COLO829 (cell line): ENCODE data around the gene TARDBP.
"Not testable (repeated sequence)": the region's sequence is repeated elsewhere in the genome, so short reads cannot be mapped to it uniquely, and the experiment has no call there.

Source experiments
- DNase-seq: peaks from one replicate; pipeline ENCODE4 v3.0.0; 2012; ENCODE audit warnings: low spot score

Gene TARDBP

DNA sequence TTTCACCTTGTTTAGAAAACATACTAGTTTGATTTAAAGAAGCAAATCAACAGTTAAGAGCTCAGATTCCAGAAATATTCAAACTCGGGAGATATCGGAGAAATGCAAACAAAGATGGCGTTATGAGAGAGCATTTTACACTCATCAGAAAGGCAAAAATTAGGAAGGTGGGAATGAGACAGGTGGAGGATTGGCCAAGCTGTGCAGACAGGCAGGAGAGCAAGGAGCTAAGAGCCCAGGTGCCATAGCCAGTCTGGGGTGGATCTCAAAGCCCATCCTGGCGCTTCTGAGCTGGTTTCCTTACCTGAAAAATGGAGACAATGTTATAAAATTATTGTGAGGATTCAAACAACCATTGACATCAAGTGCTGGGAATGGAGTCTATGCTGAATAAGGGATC, 19.6 kb upstream of the TARDBP start:
- no peak for DNase-seq

DNA sequence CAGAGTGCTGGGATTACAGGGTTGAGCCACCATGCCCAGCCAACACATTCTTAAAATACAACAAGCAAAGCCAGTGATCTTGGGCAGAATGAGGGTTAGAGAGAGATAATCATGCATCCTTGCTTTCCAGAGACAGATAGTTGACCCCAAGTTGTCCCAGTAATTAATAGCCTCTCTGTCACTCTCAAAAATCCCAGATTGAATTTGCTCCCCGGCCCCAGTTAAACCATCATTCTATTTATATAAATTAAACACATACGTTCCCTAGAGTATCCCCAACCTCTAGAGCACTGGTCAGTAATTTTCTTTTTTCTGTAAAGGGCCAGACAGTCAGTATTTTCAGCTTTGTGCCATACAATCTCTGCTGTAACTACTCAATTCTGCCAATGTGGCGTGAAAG, 16.4 kb upstream of the TARDBP start:
- no peak for DNase-seq

DNA sequence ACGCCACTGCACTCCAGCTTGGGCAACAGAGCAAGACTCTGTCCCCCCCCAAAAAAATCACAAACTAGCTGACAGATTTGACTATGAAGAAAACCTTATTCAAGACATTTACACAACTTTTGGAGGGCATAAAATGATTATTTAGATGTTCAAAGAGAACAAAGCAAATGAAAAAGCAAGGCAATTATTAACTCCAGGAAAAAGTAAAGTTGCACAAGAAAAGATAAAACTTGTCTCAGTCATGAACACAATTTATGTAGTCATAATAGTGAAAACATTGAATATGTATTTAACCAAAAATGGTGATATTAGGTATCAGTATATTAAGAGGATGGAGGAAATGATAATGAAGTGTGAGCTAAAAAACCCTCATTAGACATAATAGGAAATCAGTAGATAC, 11.9 kb upstream of the TARDBP start:
- no peak for DNase-seq

DNA sequence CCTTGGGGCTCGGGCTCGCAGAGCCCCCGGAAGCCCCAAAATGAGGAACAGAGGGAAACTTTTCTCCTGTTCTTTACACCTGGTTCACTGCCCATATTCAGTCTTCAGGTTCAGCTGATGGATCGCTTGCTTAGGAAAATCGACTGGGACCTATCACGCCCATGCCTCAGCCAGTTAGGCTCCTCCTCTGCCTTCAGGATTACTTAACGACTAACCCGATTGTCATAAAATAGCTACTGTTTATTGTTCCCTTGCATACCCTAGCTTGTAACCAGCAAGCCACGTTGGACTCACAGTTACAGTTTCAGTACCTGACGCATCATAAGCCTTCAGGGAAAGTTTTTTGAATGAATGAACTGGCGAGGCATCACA, 692 bp downstream of the TARDBP start:
- peak; percentile 53 for DNase-seq

DNA sequence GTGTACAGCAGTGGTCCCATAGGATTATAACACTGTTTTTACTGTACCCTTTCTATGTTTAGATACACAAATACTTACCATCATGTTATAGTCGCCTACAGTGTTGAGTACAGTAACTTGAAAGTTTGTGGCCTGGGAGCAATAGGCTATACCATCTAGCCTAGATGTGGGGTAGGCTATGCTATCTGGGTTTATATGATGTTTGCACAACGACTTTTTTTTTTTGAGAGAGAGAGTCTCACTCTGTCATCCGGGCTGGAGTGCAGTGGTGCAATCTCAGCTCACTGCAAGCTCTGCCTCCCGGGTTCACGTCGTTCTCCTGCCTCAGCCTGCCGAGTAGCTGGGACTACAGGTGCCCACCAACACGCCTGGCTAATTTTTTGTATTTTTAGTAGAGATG, 6.9 kb downstream of the TARDBP start:
- not testable (repeated sequence) for DNase-seq

DNA sequence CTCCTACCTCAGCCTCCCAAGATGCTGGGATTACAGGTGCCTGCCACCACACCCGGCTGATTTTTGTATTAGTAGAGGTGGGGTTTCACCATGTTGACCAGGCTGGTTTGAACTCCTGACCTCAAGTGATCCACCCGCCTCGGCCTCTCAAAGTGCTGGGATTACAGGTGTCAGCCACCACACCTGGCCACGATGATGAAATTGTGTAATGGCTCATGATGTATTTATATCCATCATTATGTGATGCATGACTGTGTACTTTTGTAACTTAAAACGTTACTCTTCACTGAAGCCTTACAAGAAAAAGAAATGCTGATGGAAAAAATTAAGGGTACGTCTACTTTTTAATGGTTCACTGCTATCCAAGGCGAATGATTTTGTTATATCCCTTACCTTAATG, 7.5 kb downstream of the TARDBP start:
- DNase-seq = no peak

DNA sequence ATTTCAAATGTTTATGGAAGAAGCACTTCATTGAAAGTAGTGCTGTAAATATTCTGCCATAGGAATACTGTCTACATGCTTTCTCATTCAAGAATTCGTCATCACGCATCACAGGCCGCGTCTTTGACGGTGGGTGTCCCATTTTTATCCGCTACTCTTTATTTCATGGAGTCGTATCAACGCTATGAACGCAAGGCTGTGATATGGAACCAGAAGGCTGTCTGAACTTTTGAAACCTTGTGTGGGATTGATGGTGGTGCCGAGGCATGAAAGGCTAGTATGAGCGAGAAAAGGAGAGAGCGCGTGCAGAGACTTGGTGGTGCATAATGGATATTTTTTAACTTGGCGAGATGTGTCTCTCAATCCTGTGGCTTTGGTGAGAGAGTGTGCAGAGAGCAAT, 10.7 kb downstream of the TARDBP start:
- no peak for DNase-seq

DNA sequence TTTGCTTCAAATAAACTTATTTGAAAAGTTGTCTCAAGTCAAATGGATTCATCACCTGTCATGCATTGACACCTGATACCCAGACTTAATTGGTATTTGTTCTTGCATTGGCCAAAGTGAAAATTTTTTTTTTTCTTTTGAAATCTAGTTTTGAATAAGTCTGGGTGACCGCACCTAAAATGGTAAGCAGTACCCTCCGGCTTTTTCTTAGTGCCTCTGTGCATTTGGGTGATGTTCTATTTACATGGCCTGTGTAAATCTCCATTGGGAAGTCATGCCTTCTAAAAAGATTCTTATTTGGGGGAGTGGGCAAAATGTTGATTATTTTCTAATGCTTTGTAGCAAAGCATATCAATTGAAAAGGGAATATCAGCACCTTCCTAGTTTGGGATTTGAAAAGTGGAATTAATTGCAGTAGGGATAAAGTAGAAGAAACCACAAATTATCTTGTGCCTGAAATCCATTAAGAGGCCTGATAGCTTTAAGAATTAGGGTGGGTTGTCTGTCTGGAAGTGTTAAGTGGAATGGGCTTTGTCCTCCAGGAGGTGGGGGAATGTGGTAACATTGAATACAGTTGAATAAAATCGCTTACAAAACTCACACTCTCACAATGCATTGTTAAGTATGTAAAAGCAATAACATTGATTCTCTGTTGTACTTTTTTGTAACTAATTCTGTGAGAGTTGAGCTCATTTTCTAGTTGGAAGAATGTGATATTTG, 11.9 kb downstream of the TARDBP start:
- DNase-seq = no peak

DNA sequence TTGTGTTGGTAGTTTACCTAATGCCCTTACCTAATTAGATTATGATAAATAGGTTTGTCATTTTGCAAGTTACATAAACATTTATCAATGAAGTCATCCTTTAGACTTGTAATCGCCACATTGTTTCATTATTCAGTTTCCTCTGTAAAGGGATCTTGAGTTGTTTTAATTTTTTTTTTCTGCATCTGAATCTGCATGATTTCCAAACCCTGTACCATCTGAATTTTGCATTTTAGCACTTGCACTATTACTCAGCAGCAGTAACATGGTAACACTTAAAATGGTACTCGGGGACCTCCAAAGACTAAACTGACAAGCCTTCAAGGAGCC, 12.4 kb downstream of the TARDBP start:
- DNase-seq = no peak

DNA sequence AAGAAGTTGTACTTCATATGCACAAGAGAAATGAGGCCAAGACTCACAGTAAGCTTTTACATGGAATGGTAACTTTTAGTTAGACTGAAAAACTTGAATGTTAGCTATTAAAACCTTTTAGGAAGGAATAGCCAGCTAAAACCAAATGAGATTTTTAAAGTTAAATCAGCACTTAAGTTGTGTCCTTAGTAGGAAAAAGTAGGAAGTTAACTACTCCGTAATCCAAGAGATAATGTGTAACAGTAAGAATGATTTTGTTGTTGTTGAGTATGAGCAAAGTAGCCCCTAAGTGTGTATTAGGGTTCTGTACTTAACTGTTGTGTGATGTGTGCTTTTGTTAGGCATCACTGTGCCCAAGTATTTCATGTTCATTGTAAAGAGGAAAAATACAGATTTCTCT, 13.2 kb downstream of the TARDBP start:
- no peak for DNase-seq

DNA sequence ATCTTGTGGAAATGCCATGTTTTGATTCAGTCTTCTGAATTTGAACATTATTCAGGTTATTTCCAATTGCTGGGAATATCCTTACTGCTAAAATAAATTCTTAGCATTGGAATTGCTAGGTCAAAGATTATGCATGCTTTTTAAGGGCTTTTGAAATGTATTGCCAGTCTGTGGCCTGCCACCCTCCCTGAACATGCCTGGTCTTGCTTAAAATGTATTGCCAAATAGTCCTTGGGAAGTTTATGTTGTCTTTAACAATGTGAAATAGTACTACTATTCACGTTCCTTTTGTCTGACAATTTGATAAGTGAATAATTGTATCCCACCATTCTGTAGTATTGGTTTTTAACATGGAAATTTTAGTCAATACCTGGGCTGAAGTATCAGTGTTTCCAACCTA, 13.6 kb downstream of the TARDBP start:
- no peak for DNase-seq

DNA sequence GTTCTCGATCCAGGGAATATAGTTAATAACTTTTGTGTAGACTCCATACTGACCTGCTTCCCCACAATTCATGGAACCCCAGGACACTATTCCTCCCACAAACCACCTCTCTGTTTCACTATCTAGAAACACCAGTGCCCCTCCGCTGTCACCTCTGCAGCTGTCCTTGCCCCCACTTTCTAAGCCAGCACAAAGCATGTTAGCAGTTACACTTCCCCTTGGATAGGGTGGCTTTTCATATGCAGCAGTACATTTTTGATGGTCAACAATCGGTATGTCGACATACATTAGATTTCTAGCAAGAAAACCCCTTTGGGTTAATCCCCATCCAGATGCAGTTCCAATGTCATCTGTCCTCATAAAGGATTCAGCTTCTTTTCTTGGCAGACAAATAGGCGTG, 14.4 kb downstream of the TARDBP start:
- no peak for DNase-seq

DNA sequence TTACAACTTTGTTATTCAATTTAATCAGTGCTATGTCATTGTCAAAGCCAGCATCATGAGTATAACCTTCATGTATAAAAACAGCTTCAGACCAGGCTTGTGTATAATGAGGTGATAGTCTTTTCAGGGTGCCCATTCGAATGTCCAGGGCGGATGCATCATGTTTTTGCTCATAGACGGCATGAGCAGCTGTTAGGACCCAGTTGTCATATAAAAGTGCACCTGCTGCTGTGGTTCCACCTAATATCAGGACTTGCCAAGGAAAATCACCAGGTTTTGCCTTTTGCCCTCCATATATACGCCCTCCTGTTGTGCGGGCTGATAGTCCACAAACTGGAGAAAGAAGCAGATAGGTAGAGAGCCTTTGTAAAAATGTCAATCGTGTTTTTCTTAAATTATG, 14.9 kb downstream of the TARDBP start:
- DNase-seq = no peak

DNA sequence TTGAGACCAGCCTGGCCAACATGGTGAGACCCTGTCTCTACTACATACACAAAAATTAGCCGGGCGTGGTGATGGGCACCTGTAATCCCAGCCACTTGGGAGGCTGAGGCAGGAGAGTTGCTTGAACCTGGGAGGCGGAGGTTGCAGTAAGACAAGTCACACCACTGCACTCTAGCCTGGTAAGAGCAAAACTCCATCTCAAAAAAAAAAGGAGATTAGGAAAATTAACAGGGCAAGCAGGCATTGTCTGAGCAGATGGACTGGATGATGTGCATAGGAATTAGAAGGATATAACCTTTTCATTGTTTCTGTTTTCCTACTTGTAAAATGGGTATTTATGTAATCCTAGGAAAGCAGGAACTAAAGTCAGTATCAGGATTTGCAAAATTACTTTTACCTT, 15.6 kb downstream of the TARDBP start:
- DNase-seq = no peak

DNA sequence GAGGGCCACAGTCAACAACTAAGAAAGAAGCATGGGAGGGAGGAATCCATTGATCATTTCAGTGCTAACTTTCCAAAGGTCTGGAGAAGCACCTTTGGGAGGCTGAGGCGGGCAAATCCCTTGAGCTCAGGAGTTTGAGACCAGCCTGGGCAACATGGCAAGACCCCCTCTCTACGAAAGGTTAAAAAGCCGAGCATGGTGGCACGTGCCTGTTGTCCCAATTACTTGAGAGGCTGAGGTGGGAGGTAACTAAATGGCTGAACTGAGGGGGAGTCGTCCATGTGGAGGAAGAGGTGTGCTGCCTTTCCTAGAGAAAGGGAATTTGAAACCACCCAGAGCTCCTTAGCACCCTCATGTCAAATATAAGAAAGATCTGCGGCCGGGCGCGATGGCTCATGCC, 18.4 kb downstream of the TARDBP start:
- DNase-seq = no peak

DNA sequence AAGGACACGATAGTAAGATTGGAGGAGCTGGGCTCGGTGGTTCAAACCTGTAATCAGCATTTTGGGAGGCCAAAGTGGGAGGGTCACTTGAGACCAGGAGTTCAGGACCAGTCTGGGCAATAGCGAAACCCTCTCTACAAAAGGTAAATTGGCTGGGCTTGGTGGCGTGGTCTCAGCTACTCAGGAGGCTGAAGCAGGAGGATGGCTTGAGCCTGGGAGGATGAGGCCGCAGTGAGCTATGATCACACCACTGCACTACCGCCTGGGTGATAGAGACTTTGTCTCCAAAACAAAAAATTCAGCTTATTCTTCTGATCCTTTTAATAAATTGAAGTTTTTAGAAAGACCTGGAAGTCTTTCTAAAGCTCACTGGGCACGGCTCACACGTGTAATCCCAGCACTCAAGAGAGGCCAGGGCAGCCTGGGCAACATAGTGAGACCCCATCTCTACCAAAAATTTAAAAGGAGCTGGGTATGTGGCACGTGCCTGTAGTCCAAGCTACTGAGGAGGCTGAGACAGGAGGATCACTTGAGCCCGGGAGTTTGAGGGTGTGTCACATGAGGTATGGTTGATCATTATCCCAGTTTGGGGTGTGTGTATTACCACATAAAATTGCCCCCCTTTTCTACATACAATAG, 19.3 kb downstream of the TARDBP start:
- no peak for DNase-seq

DNA sequence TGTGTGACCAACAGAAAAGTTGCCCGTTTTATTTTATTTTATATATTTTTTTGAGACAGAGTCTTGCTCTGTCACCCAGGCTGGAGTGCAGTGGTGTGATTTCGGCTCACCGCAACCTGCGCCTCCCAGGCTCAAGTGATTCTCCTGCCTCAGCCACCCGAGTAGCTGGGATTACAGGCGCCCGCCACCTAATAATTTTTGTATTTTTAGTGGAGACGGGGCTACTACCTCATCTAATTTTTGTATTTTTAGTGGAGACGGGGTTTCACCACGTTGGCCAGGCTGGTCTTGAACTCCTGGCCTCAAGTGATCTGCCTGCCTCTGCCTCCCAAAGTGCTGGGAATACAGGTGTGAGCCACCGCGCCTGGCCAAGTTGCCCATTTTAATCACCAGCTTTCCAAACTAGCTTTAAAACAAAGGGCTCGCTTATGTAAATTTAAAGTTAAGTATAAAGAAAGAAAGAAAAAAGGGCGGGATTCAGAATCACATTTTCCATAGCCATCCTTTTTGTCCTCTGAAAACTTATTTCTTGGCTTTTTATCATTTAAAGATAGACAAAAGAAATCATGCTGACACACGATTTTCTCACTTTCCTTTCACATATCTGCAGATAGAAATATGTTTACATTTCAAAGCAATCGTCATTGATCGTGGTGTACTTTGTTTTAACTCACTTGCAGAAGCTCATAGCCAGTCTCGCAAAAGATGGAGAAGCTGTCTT, 24.7 kb downstream of the TARDBP start:
- DNase-seq = not testable (repeated sequence)

DNA sequence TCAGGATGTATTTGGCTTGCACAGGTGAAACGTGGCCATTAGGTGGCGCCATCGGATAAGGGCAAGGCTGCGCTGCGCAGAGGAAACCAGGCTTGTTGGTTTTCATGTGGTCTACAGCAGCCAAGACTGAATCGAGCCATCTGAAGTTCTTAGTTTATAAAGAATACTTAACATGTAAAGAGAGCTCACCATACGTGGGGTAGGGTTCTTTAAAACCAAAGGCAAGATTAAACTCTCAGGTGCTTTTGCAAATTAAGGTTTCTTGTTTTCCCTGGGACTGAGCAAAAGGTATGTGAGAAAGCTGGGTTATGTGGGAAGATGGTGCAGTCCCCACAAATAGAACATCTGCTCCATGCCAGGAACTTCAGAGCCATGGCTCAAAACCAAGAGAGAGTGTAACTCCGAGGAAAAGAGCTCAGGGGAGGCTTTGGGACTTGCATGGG, 25.3 kb downstream of the TARDBP start:
- DNase-seq = peak; percentile 82

DNA sequence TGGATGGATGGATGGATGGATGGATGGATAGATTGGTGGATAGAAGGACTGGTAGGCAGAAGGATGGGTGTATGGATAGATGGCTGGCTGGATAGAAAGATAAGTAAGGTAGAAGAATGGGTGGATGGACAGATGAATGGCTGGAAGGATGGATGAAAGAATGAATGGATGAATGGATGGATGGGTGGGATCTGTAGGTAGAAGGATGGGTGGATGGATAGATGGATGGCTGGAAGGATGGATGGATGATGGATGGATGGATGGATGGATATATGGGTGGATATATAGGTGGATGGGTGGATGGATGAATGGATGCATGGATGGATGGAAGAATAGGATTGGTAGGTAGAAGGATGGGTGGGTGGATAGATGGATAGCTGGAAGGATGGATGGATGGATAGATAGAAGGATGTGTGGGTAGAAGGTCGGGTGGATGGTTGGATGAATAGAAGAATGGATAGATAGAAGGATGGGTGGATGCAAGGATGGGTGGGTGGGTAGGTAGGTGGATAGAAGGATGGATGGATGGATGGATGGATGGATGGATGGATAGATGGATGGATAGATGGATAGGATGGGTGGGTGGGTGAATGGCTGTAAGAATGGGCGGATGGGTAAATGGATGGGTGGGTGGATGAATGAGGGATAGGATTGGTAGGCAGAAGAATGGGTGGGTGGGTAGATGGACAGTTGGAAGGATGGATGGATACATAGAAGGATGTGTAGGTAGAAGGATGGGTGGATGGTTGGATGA, 27.1 kb downstream of the TARDBP start:
- no peak for DNase-seq

DNA sequence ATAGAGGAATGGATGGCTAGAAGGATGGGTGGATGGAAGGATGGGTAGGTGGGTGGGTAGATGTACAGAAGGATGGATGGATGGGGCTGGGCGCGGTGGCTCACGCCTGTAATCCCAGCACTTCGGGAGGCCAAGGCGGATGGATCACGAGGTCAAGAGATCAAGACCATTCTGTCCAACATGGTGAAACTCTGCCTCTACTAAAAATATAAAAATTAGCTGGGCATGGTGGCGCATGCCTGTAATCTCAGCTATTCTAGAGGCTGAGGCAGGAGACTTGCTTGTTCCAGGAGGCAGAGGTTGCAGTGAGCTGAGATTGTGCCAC, 27.6 kb downstream of the TARDBP start:
- not testable (repeated sequence) for DNase-seq

DNA sequence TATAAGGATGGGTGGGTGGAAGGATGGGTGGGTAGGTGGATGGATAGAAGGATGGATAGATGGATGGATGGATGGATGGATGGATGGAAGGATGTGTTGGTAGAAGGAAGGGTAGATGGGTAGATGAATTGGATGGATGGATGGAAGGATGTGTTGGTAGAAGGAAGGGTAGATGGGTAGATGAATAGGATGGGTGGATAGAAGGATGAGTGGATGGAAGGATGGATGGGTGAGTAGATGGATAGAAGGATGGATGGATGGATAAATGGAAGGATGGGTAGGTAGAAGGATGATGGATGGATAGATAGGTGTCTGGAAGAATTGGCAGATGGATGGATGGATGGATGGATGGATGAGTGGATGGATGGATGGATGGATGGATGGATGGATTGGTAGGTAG, 28.6 kb downstream of the TARDBP start:
- DNase-seq = no peak

DNA sequence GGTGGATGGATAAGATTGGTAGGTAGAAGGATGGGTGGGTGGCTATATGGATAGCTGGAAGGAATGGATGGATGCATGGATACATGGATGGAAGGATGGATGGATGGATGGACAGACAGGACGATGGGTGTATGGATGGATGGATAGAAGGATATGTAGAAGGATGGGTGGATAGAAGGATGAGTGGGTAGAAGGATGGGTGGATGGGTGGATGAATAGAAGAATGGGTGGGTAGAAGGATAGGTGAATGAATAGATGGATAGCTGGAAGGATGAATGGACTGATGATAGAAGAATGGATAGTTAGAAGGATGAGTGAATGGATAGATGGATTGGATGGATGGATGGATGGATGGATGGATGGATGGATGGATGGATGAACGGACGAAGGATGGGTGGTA, 29.6 kb downstream of the TARDBP start:
- DNase-seq = no peak
